Fibroblast of lung (primary cell): ENCODE results near the gene FGF9. TPM values are rescaled to one million over a fixed set of nuclear protein-coding genes. Genes with fewer than 3 reads are reported as not detected.

Source experiments
- DNase-seq, 2 donors: peaks; one replicate each; pipeline versions ENCODE4 v3.0.0 to v3.0.0-alpha.2; 2010; ENCODE audit warnings: low read depth in 2 of 2
- H2AFZ ChIP-seq: 2 replicates; pipeline ENCODE4 v1.5.1; 2012; ENCODE audit warnings: low read length, control low read depth, inconsistent platforms
- H3K27ac ChIP-seq: 2 replicates; pipeline ENCODE4 v1.5.1; 2011; ENCODE audit warnings: low read length, control low read depth; ENCODE audit not compliant: insufficient read depth
- H3K27me3 ChIP-seq: 2 replicates; pipeline ENCODE4 v1.5.1; 2011; ENCODE audit warnings: mild to moderate bottlenecking, low read length; ENCODE audit not compliant: control insufficient read depth, insufficient read depth
- H3K36me3 ChIP-seq: 2 replicates; pipeline ENCODE4 v1.5.1; 2011; ENCODE audit warnings: low read length; ENCODE audit not compliant: control insufficient read depth, insufficient read depth
- H3K4me1 ChIP-seq: 2 replicates; pipeline ENCODE4 v1.5.1; 2011; ENCODE audit warnings: low read length; ENCODE audit not compliant: control insufficient read depth, insufficient read depth; ENCODE audit errors: extremely low read depth
- H3K4me2 ChIP-seq: 2 replicates; pipeline ENCODE4 v1.5.1; 2011; ENCODE audit warnings: low read length, control low read depth; ENCODE audit not compliant: insufficient read depth; ENCODE audit errors: extremely low read depth
- H3K4me3 ChIP-seq, 4 experiments: fragments of 200-600 bp in 1 of 4; sonication (generic) in 1 of 4; replicated peaks in 1 of 4; 2 replicates each; pipeline ENCODE4 v1.5.1; 2011 to 2016; ENCODE audit warnings: low read length in 4 of 4, low read depth in 3 of 4, mild to moderate bottlenecking in 3 of 4, control low read depth in 2 of 4, inconsistent platforms in 1 of 4, mixed read lengths in 1 of 4; ENCODE audit not compliant: insufficient read depth in 1 of 4; ENCODE audit errors: control extremely low read depth in 1 of 4
- H3K79me2 ChIP-seq: 2 replicates; pipeline ENCODE4 v1.5.1; 2012; ENCODE audit warnings: mild to moderate bottlenecking, low read length, inconsistent platforms; ENCODE audit not compliant: control insufficient read depth, insufficient read depth
- H3K9ac ChIP-seq: 2 replicates; pipeline ENCODE4 v1.5.1; 2011; ENCODE audit warnings: mild to moderate bottlenecking, low read length, control low read depth; ENCODE audit not compliant: insufficient read depth
- H3K9me3 ChIP-seq: 2 replicates; pipeline ENCODE4 v1.5.1; 2012; ENCODE audit warnings: low read depth, low read length; ENCODE audit not compliant: control insufficient read depth, insufficient read depth
- H4K20me1 ChIP-seq: 2 replicates; pipeline ENCODE4 v1.5.1; 2011; ENCODE audit warnings: low read length; ENCODE audit not compliant: control insufficient read depth, insufficient read depth; ENCODE audit errors: extremely low read depth
- CTCF ChIP-seq, 2 donors: IDR thresholded peaks in 1 of 2; conservative IDR thresholded peaks in 1 of 2; 1 replicate in 1 of 2; 2 replicates in 1 of 2; pipeline ENCODE4 v1.5.1; 2011 to 2012; ENCODE audit warnings: low read length in 2 of 2, control low read depth in 1 of 2, inconsistent platforms in 1 of 2, low read depth in 1 of 2, mild to moderate bottlenecking in 1 of 2
- EZH2 ChIP-seq: IDR thresholded peaks from 2 replicates; pipeline ENCODE4 v1.5.1; 2012; ENCODE audit warnings: low read length, control low read depth, mild to moderate bottlenecking; ENCODE audit errors: missing control alignments
- polyA plus RNA-seq, 2 donors: library from polyadenylated mRNA; depleted of rRNA in 1 of 2; stranded (reverse) in 1 of 2; unstranded in 1 of 2; fragments of >200 nt; gene quantifications; 2 replicates each; pipeline ENCODE4 v1.2.1, GENCODE V29; 2011 to 2012; ENCODE audit warnings: missing spikeins in 1 of 2
- total RNA-seq: library from RNA; depleted of rRNA; stranded (reverse); fragments of >200 nt; gene quantifications from 2 replicates; pipeline ENCODE4 v1.2.1, GENCODE V29; 2014

Gene FGF9
- total and polyA plus RNA-seq, 2 donors (not counting 1 experiment from before 2014, with no cell fraction given): 0.06 to 0.33 TPM

DNA sequence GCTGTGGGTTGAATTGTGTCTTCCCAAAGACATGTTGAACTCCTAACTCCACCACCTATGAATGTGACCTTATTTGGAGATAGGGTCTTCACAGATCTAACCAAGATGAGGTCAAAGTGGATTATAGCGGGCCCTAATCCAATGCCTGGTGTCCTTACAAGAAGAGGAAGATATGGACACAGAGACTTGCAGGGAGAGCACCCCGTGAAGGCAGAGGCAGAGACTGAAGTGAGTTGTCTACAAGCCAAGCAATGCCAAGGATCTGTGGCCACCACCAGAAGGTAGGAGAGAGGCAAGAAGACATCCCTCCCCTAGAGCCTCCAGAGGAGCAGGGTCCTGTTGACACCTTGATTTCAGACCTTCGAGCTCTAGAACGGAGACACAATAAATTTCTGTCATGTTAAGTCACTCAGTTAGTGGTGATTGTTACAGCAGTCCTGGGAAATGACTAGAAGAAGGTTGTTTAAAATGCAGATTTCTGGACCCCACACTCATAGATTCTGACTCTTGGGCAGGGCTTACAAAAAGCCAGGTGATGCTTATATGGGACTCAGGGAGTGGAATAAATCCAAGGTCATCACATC, 70.6 kb downstream of the FGF9 start:
- no peak for DNase-seq
- no peaks in the 10 kb centered on the region for H3K79me2 ChIP-seq
- no peaks in the 10 kb centered on the region for H3K27me3 ChIP-seq
- no peak overlapping the region for H3K4me3 ChIP-seq
- no peaks in the 10 kb centered on the region for H3K36me3 ChIP-seq
- H3K4me2 ChIP-seq: no peak overlapping the region
- H3K4me1 ChIP-seq: no peaks in the 10 kb centered on the region
- no peak overlapping the region for H3K27ac ChIP-seq
- TF ChIP-seq EZH2 (no peak), CTCF (conservative IDR thresholded peaks at IDR 0.05 in 1 of 2, IDR thresholded peaks at IDR 0.05 in 1 of 2; ENCODE audit: low read depth in 1 of 2, low read length in 2 of 2) (no peak)
- no peaks in the 10 kb centered on the region for H4K20me1 ChIP-seq
- H3K9me3 ChIP-seq: no peaks in the 10 kb centered on the region
- H2AFZ ChIP-seq: no peak overlapping the region
- no peak overlapping the region for H3K9ac ChIP-seq

DNA sequence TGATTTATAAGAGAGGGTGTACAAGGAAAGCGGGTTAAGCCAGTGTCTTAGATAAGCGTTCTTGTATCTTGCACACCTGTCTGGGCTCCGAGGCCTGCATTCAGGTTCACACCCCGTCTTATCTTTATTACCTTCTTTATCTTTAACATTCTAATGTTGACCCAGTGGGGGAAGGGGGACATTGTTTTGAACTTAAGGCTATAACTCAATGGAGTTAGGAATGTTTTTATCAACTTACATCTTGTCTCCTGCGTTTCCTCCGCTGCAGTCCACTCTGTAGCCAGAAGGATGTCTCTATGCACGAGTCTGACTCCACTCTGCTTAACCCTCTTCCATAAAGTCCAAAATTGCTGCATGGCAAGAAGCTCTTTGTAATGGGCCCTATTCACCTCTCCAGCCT, 71.2 kb downstream of the FGF9 start:
- no peak overlapping the region for H2AFZ ChIP-seq
- H3K27me3 ChIP-seq: no peaks in the 10 kb centered on the region
- H4K20me1 ChIP-seq: no peaks in the 10 kb centered on the region
- no peak overlapping the region for H3K27ac ChIP-seq
- no peak for DNase-seq
- no peaks in the 10 kb centered on the region for H3K36me3 ChIP-seq
- H3K4me3 ChIP-seq: no peak overlapping the region
- H3K9ac ChIP-seq: no peak overlapping the region
- H3K79me2 ChIP-seq: no peaks in the 10 kb centered on the region
- H3K4me2 ChIP-seq: no peak overlapping the region
- TF ChIP-seq EZH2: no peak
- TF ChIP-seq CTCF (conservative IDR thresholded peaks at IDR 0.05 in 1 of 2, IDR thresholded peaks at IDR 0.05 in 1 of 2; ENCODE audit: low read depth in 1 of 2, low read length in 2 of 2): no peak
- H3K9me3 ChIP-seq: no peaks in the 10 kb centered on the region
- H3K4me1 ChIP-seq: no peaks in the 10 kb centered on the region

GRCh38 chr13:21744149-21744548, 73.3 kb downstream of the FGF9 start:
- Histone ChIP-seq H3K27me3 (no peaks in the 10 kb centered on the region), H4K20me1 (no peaks in the 10 kb centered on the region), H3K4me1 (no peaks in the 10 kb centered on the region), H3K36me3 (no peaks in the 10 kb centered on the region), H2AFZ (no peak overlapping the region), H3K9me3 (no peaks in the 10 kb centered on the region), H3K9ac (no peak overlapping the region), H3K4me3 (no peak overlapping the region), H3K79me2 (no peaks in the 10 kb centered on the region), H3K27ac (no peak overlapping the region), H3K4me2 (no peak overlapping the region)
- no peak for DNase-seq
- TF ChIP-seq EZH2 (no peak), CTCF (conservative IDR thresholded peaks at IDR 0.05 in 1 of 2, IDR thresholded peaks at IDR 0.05 in 1 of 2; ENCODE audit: low read depth in 1 of 2, low read length in 2 of 2) (no peak)
